DMS 273 (cell line): ENCODE data around the gene KIAA1549.

Source experiments
- DNase-seq: peaks from one replicate; lab custom pipeline; 2025; ENCODE audit not compliant: unreplicated experiment; lab: John Stamatoyannopoulos, UW

Gene KIAA1549

GRCh38 chr7:138886501-138886917 lies 94.7 kb downstream of the KIAA1549 start:
- peak; percentile 85 for DNase-seq

- DNase-seq = peak; percentile 29
Observed at GRCh38 chr7:138885383-138886147, 95.6 kb downstream of the KIAA1549 start.

GRCh38 chr7:138882249-138882648 lies 98.9 kb downstream of the KIAA1549 start:
- no peak for DNase-seq

GRCh38 chr7:138881579-138882188 lies 99.5 kb downstream of the KIAA1549 start:
- DNase-seq = no peak

GRCh38 chr7:138880881-138881578 lies 100.2 kb downstream of the KIAA1549 start:
- no peak for DNase-seq

- no peak for DNase-seq
Observed at GRCh38 chr7:138879356-138879755, 101.8 kb downstream of the KIAA1549 start.

GRCh38 chr7:138878856-138879255 lies 102.3 kb downstream of the KIAA1549 start:
- DNase-seq = no peak

GRCh38 chr7:138878051-138878450 lies 103.1 kb downstream of the KIAA1549 start:
- DNase-seq = no peak

GRCh38 chr7:138876326-138876725 lies 104.9 kb downstream of the KIAA1549 start:
- no peak for DNase-seq

GRCh38 chr7:138875794-138876193 lies 105.4 kb downstream of the KIAA1549 start:
- DNase-seq = no peak

- no peak for DNase-seq
Observed at GRCh38 chr7:138873220-138873892, 107.8 kb downstream of the KIAA1549 start.

- no peak for DNase-seq
Observed at GRCh38 chr7:138872576-138872975, 108.6 kb downstream of the KIAA1549 start.

- DNase-seq = no peak
Observed at GRCh38 chr7:138871814-138872090, 109.4 kb downstream of the KIAA1549 start.

- DNase-seq = peak; percentile 25
Observed at GRCh38 chr7:138871065-138871813, 110.0 kb downstream of the KIAA1549 start.

GRCh38 chr7:138869353-138869752 lies 111.8 kb downstream of the KIAA1549 start:
- DNase-seq = no peak

GRCh38 chr7:138868711-138869110 lies 112.5 kb downstream of the KIAA1549 start:
- no peak for DNase-seq

GRCh38 chr7:138867744-138868143 lies 113.4 kb downstream of the KIAA1549 start:
- no peak for DNase-seq

- no peak for DNase-seq
Observed at GRCh38 chr7:138866353-138866752, 114.8 kb downstream of the KIAA1549 start.

- peak; percentile 33 for DNase-seq
Observed at GRCh38 chr7:138865843-138866242, 115.3 kb downstream of the KIAA1549 start.

- no peak for DNase-seq
Observed at GRCh38 chr7:138864667-138865066, 116.5 kb downstream of the KIAA1549 start.

GRCh38 chr7:138863931-138864330 lies 117.3 kb downstream of the KIAA1549 start:
- no peak for DNase-seq
